Osteocyte (in vitro differentiated cells): ENCODE data around the gene NRG3. TPM values are rescaled to one million over a fixed set of nuclear protein-coding genes. Genes with fewer than 3 reads are reported as not detected.

Source experiments
- DNase-seq: peaks from one replicate; pipeline ENCODE4 v3.0.0; 2021; ENCODE audit warnings: mixed read lengths; ENCODE audit not compliant: unreplicated experiment; ENCODE audit errors: extremely low spot score
- H3K27ac Mint-ChIP-seq: one replicate; pipeline ENCODE4 v1.8.0; 2021; ENCODE audit warnings: mild to moderate bottlenecking, mixed read lengths; ENCODE audit not compliant: unreplicated experiment
- H3K27me3 Mint-ChIP-seq: one replicate; pipeline ENCODE4 v1.8.0; 2021; ENCODE audit warnings: mixed read lengths; ENCODE audit not compliant: unreplicated experiment
- H3K36me3 Mint-ChIP-seq: one replicate; pipeline ENCODE4 v1.8.0; 2021; ENCODE audit warnings: mixed read lengths; ENCODE audit not compliant: unreplicated experiment
- H3K4me1 Mint-ChIP-seq: one replicate; pipeline ENCODE4 v1.8.0; 2021; ENCODE audit warnings: mixed read lengths; ENCODE audit not compliant: unreplicated experiment
- H3K4me3 Mint-ChIP-seq: one replicate; pipeline ENCODE4 v1.8.0; 2021; ENCODE audit warnings: mild to moderate bottlenecking, moderate library complexity, mixed read lengths; ENCODE audit not compliant: unreplicated experiment
- H3K9me3 Mint-ChIP-seq: one replicate; pipeline ENCODE4 v1.8.0; 2021; ENCODE audit warnings: mixed read lengths; ENCODE audit not compliant: unreplicated experiment
- total RNA-seq: library from RNA; stranded (reverse); gene quantifications from 2 replicates; pipeline ENCODE4 v1.2.1, GENCODE V29; 2021
- TF ChIP-seq, protein P1 (sequence below): fragments of 200-600 bp; sonication (generic); IDR thresholded peaks from 2 replicates; pipeline ENCODE4 v1.5.0; 2021; ENCODE audit warnings: antibody characterized with exemption, mild to moderate bottlenecking, moderate library complexity

Gene NRG3
- total RNA-seq, 1 donor from 2014 or later = not detected

DNA sequence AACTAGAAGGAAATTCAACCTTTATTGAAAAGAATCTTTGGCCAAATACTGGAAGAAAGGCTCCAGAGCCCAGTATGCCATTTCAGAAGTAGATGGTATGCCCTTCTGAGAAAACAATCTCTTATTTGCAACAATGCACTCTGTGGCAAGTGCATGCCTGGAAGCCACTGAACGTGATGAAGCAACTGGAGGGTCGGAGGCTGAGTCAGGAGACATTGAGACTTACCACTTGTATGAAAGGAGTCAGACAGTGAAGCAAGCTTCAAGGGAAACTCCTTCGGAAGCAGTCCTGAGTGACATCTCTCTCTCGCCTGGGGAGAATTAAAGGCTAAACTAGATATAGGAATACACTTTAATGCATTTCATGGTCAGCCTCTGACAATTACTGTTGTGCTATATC, 353.7 kb downstream of the NRG3 start:
- H3K9me3 Mint-ChIP-seq = peaks cover 20% of the 10 kb centered on the region
- no peak overlapping the region for H3K4me3 Mint-ChIP-seq
- no peaks in the 10 kb centered on the region for H3K27me3 Mint-ChIP-seq
- DNase-seq = no peak
- H3K36me3 Mint-ChIP-seq = no peaks in the 10 kb centered on the region
- no peak overlapping the region for H3K27ac Mint-ChIP-seq
- TF ChIP-seq, protein P1, sequence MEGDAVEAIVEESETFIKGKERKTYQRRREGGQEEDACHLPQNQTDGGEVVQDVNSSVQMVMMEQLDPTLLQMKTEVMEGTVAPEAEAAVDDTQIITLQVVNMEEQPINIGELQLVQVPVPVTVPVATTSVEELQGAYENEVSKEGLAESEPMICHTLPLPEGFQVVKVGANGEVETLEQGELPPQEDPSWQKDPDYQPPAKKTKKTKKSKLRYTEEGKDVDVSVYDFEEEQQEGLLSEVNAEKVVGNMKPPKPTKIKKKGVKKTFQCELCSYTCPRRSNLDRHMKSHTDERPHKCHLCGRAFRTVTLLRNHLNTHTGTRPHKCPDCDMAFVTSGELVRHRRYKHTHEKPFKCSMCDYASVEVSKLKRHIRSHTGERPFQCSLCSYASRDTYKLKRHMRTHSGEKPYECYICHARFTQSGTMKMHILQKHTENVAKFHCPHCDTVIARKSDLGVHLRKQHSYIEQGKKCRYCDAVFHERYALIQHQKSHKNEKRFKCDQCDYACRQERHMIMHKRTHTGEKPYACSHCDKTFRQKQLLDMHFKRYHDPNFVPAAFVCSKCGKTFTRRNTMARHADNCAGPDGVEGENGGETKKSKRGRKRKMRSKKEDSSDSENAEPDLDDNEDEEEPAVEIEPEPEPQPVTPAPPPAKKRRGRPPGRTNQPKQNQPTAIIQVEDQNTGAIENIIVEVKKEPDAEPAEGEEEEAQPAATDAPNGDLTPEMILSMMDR = no peak
- no peaks in the 10 kb centered on the region for H3K4me1 Mint-ChIP-seq

DNA sequence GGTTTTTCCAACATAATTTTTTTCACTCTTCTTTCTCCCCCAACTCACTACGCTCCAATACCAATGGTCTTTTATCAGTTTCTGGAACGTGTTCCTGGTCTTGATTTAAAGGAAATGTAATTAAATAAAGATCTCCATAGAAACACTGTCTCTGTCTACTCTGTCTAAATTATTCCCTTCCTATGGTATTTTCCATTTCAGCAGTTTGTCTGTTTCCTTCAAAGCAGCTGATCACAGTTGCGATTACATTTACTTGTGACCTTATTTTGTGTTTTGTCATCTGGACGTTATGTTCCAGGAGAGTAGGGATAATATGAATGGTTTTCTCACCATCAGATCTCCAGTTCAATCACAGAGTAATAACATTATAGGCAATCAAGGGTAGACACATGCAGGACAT, 359.2 kb downstream of the NRG3 start:
- DNase-seq = no peak
- Mint-ChIP-seq H3K9me3 (peaks cover 23% of the 10 kb centered on the region), H3K27ac (no peak overlapping the region), H3K4me1 (no peaks in the 10 kb centered on the region), H3K36me3 (no peaks in the 10 kb centered on the region), H3K27me3 (no peaks in the 10 kb centered on the region), H3K4me3 (no peak overlapping the region)
- TF ChIP-seq, protein P1 = no peak

DNA sequence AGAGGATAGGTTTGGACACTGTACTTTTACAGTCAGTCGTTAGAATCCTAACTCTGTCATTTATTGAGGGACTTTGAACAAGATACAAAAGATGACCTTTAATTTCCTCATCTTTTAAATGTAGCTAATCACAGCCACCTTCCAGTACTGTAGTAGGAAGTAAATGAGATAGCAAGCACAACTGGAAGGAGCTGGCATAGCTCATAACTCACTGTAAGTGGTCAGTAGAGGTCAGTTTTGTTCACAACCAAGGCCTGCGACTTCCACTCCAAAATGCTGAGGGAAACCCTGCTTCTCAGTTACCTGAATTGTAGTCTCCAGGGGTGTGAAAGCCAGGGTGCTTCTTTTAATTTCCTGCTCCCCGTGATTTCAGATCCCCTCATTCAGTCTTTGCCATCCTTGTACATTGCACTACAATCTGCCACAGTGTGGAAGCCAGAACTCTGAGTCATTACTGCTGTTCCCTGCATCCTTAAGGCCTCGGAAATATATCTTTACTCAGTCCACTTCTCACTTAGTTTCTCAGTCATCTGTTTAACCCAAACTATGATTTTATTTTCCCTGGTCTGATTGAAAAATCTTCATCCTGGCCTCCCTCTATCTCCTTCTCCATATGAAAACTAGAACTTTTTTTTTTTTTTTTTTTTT, 361.2 kb downstream of the NRG3 start:
- Mint-ChIP-seq H3K4me1 (no peaks in the 10 kb centered on the region), H3K9me3 (peaks cover 20% of the 10 kb centered on the region), H3K27ac (no peak overlapping the region), H3K4me3 (no peak overlapping the region), H3K36me3 (no peaks in the 10 kb centered on the region), H3K27me3 (no peaks in the 10 kb centered on the region)
- DNase-seq = no peak
- TF ChIP-seq, protein P1 = no peak

DNA sequence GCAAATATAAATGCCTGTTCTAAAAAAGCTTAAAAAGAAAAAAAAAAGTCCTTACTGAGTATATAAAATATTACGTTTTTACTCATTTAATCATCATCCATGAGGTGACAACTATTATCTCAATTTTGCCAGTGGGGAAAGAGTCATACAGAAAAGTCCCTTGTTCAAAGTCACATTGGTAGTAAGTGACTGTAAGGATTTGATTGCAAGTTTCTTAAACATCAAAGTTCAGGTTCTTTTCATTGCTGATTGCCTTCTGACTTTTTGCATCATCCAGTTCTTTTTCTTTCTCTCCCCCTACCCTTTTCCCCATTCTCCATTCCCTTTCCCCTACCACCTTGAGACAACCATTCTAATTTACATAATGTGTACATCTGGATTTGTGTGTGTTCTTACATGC, 363.3 kb downstream of the NRG3 start:
- DNase-seq = no peak
- Mint-ChIP-seq H3K4me1 (no peaks in the 10 kb centered on the region), H3K4me3 (no peak overlapping the region), H3K27me3 (no peaks in the 10 kb centered on the region), H3K9me3 (peaks cover 16% of the 10 kb centered on the region), H3K27ac (no peak overlapping the region), H3K36me3 (no peaks in the 10 kb centered on the region)
- TF ChIP-seq, protein P1 = no peak

DNA sequence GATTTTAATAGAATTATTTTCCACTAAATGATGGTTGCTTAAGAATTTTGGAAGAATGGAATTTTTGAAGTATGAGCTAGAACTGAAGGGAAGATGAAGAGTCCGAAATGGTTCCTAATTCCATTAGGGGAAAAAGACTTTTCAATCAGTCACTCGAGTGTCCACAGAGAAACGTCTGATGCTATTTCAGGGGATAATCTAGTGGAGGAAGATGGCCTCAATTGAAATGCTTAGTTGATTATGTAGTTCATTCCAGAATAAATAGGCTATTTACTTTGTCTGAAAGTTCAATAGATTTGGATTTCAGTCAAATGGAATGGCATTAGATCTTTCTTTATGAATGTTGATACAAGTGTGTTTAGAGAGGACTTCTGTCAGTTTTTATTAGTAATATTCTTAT, 365.4 kb downstream of the NRG3 start:
- no peaks in the 10 kb centered on the region for H3K4me1 Mint-ChIP-seq
- H3K27me3 Mint-ChIP-seq = no peaks in the 10 kb centered on the region

More for the DNA sequence above, 365.4 kb downstream of the NRG3 start:
- Mint-ChIP-seq H3K27ac (no peak overlapping the region), H3K9me3 (peaks cover 14% of the 10 kb centered on the region), H3K4me3 (no peak overlapping the region), H3K36me3 (no peaks in the 10 kb centered on the region)
- TF ChIP-seq, protein P1 = no peak
- no peak for DNase-seq
